C4-2B (cell line): ENCODE results near the gene SEC14L2.

Source experiments
- H3K27ac ChIP-seq: fragments of 450-650 bp; 2 replicates; pipeline ENCODE4 v1.5.1; 2017
- ZFX ChIP-seq: fragments of 450-650 bp; IDR thresholded peaks from 2 replicates; pipeline ENCODE4 v1.6.1; 2017
- TF ChIP-seq, protein P1 (sequence below): fragments of 450-650 bp; conservative IDR thresholded peaks from 2 replicates; pipeline ENCODE4 v1.5.1; 2017; ENCODE audit warnings: mild to moderate bottlenecking

The SEC14L2 gene

GRCh38 chr22:30416837-30417236 is 20.0 kb downstream of the SEC14L2 start:
- no peak for TF ChIP-seq ZFX
- TF ChIP-seq, protein P1, sequence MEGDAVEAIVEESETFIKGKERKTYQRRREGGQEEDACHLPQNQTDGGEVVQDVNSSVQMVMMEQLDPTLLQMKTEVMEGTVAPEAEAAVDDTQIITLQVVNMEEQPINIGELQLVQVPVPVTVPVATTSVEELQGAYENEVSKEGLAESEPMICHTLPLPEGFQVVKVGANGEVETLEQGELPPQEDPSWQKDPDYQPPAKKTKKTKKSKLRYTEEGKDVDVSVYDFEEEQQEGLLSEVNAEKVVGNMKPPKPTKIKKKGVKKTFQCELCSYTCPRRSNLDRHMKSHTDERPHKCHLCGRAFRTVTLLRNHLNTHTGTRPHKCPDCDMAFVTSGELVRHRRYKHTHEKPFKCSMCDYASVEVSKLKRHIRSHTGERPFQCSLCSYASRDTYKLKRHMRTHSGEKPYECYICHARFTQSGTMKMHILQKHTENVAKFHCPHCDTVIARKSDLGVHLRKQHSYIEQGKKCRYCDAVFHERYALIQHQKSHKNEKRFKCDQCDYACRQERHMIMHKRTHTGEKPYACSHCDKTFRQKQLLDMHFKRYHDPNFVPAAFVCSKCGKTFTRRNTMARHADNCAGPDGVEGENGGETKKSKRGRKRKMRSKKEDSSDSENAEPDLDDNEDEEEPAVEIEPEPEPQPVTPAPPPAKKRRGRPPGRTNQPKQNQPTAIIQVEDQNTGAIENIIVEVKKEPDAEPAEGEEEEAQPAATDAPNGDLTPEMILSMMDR: no peak
- H3K27ac ChIP-seq: peak overlapping the region; percentile 81

- H3K27ac ChIP-seq: peak overlapping the region; percentile 56
- TF ChIP-seq, protein P1: no peak
- TF ChIP-seq ZFX: no peak
Observed at GRCh38 chr22:30420347-30421125, 23.7 kb downstream of the SEC14L2 start.

DNA sequence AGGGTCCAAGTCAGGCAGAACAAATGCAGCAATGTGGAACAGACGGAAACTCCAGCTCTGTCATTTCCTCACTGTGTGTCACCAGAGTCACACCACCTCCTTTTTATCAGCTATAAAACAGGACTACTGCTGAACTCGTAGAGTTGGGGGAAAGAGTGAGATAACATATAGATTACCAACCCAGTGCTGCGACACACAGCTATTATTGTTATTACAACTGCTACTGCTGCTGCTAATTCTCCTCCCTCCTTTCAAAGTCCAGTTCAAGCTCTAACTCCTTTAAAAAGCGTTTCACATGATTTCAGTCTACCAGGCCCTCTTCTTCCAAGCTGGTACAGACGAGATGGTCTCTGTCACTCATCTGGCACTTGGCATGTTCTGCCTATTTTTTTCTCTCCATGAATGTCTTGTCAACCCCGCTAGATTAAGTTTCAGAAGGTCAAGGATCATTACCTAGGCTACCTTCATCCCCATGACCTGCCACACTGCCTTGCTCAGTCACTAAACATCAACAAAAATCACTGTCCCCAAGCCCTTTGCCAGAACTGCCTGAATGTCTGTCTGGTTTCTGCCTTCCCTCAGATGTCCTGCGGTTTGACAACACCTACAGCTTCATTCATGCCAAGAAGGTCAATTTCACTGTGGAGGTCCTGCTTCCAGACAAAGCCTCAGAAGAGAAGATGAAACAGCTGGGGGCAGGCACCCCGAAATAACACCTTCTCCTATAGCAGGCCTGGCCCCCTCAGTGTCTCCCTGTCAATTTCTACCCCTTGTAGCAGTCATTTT is 25.1 kb downstream of the SEC14L2 start:
- peak overlapping the region; percentile 97 for H3K27ac ChIP-seq
- TF ChIP-seq ZFX: no peak
- TF ChIP-seq, protein P1: no peak

- no peak for TF ChIP-seq ZFX
- TF ChIP-seq, protein P1: no peak
- peak overlapping the region; percentile 97 for H3K27ac ChIP-seq
Observed at GRCh38 chr22:30422481-30423300, 25.9 kb downstream of the SEC14L2 start.

DNA sequence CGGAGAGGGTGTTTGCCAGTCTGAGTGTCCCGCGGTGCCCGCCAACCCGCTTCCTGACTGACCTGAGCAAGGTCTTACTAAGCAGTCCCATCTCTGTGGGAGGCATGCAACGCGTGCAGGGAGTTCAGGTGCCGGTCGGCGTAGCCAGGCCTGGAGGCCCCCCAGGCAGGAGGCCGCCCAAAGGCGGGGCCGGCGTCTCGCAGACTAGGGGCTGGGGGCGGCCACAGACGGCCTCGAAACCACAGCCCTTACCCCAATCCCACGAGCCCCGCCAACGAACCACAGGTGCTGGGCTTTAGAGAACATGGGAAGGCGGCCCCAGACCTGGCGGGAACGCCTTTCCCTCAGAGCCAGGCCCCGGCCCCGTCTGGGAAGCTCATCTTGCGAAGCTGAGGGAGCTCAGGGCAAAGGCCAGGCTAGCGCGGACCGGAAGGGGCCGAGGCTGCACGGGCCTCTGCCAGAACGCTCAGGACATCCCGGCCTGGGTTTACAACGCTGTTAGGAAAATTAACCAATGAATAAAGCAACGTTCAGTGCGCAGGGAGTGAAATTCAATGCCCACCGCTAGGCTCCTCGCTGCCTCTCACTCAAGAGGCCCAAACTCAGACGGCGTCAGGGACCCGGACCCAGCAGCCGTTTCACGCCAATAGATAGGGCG is 26.6 kb downstream of the SEC14L2 start:
- H3K27ac ChIP-seq: peak overlapping the region; percentile 97
- TF ChIP-seq ZFX: peak; percentile 90
- TF ChIP-seq, protein P1: no peak

- peak overlapping the region; percentile 97 for H3K27ac ChIP-seq
- TF ChIP-seq ZFX: no peak
- TF ChIP-seq, protein P1: no peak
Observed at GRCh38 chr22:30423959-30424533, 27.2 kb downstream of the SEC14L2 start.
